NCI-H1092 treated with DMSO at 0.1 percent for 48 hours (cell line): ENCODE data around the gene IL20RA.
A peak's percentile ranks its signal among the peaks of the same experiment; 100 is the strongest.

Experiments used
- DNase-seq: peaks from one replicate; lab custom pipeline; 2025; lab: John Stamatoyannopoulos, UW

Gene IL20RA

GRCh38 chr6:137008204-137008603 is 36.6 kb downstream of the IL20RA start:
- DNase-seq = no peak

DNA sequence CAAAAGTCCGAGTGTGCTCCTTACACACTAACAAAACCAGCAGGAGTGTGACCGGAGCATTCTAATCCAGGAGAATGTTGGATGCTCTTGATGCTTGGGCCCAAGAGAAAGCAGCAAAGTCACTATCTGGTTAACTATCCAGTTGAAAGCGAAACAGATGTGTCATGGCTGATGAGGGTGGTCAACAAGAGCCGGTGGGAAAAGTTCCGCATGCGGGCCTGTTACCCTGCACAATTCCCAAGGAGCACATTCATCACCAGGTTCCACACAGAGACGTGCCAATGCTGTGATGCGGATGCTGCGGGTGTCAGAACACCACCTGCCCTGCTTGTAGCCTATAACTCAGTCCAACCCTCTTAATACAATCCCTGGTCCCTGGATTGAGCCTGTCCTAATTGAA is 38.7 kb downstream of the IL20RA start:
- DNase-seq = no peak

DNA sequence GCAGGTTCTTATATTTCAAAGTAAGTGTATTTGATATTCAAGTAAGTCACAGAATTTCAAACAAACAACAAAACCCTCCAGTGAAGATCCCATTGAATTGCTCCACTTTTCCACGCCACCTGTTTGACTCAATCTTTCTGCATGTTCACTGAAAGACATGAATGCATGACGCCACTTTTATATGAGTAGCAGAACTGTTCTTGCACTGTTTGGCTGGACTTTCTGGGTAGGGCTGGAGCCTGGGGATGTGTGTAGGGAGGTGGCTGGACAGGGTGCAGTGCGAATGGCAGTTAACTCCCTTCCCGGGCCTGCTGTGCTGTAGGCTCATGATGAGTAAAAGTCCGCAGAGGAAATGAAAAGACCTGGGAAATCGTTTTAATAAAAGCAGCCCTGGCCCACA is 39.7 kb downstream of the IL20RA start:
- DNase-seq = no peak

DNA sequence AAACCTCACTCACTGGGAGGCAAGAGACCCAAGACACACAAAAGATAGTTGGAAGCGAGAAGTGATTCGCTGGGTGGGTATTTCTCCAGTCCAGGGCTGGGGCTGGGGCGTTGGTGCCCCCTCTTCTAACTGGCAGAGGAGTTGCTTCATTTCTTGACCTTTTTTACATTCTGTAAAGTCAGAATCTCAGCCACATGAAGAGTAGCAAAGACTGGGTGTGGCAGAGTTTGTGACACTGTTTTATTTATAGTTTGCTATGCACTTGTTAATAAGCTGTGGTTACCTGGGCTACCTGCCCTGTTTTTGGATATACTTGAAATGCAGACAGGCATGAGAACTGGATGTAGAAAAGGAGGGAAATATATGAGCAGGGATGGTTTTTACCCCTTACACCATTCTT is 42.3 kb downstream of the IL20RA start:
- no peak for DNase-seq

- no peak for DNase-seq
Measured at GRCh38 chr6:137001977-137002302, 42.8 kb downstream of the IL20RA start.

DNA sequence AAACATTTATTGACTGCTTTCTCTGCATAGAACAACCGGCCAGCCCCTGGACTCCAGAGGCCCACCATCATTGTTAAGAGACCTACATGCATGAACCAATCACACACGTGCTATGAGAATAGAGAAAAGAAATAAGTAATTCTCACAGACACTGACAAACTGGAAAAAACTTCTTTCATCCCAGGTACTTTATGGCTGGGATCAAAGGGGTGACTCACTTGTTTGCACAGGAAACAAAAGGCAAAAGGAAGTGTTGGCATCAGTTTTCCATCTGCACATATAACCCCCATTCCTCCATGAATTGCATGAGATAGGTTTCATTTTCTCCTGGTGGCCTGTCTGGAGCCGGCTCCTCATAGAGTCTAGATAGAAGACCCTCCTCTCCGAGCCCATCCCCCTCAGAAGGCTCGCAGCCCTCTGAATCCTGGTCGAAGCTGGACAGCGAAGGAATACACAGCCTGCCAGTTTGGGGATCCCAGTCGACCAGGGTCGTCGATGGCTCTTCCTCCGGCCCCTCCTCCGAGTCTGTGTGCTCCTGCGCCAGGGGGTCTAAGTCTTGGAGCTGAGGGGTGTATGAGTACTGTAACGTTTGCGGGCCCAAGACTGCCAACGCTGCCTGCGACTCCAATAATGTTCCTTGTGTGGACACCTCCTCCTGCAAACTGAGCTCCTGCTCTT is 43.3 kb downstream of the IL20RA start:
- DNase-seq = peak; percentile 18

GRCh38 chr6:137000825-137001224 is 43.9 kb downstream of the IL20RA start:
- DNase-seq = no peak

GRCh38 chr6:136995521-136995920 is 49.2 kb downstream of the IL20RA start:
- DNase-seq = no peak

DNA sequence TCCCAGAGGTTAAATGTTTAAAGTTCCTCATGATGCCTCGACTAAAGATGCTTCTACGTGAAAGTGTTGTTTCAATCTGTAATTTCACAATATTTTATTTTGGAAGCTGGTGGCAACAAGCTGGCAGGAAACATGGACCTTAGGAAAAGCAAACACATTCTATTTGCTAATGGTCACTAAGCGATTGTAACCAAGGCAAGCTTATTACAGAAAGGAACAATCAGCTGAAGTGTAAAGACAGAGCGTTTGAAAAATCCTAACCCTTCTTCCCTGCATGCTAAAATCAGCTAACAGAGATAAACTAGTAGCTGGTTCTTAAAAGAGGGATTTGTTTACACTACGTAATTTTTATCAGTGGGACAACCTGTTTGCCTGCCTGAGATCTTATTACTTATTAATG is 50.0 kb downstream of the IL20RA start:
- peak; percentile 76 for DNase-seq

DNA sequence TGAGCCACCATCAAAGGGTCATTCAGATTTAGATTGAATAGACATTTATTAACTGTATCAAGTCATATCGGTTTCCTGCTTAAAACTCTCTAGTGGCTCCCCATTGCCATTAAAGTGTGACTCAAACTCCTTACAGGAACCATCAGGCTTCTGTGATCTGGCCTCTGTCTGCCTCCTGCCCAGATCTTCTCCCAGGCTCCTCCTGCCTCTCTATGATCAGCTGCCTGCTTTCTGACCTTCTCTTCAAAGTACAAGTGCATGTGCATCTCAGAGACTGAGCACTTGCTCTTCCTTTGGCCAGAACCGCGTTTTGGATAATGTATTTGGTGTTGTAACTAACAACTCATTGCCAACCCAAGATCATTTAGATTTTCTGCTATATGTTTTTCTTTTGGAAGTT is 52.7 kb downstream of the IL20RA start:
- DNase-seq = no peak

DNA sequence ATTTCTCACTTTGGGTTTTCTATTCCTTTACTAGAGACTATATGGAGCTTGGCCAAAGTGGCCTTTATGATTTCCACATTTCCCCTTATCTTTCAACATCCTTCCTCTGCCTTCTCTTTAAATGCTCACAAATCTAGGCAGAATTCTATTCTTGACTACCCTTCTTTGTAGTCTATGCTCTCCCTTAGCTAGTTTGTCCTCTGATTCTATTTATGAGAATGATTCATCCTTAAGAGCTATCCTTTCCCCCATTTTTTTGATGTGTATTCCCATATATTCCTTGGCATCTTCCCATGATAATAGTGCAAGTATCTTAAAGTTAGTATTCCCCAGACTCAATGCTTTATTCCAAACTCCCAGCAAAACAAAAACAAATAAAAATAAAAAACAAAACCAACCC is 53.1 kb downstream of the IL20RA start:
- DNase-seq = no peak

GRCh38 chr6:136990754-136991153 is 54.0 kb downstream of the IL20RA start:
- peak; percentile 55 for DNase-seq

- DNase-seq = peak; percentile 46
Measured at GRCh38 chr6:136990242-136990578, 54.6 kb downstream of the IL20RA start.

GRCh38 chr6:136989571-136990241 is 55.1 kb downstream of the IL20RA start:
- peak; percentile 83 for DNase-seq

GRCh38 chr6:136987526-136987925 is 57.2 kb downstream of the IL20RA start:
- no peak for DNase-seq

- DNase-seq = no peak
Measured at GRCh38 chr6:136985502-136985901, 59.3 kb downstream of the IL20RA start.

DNA sequence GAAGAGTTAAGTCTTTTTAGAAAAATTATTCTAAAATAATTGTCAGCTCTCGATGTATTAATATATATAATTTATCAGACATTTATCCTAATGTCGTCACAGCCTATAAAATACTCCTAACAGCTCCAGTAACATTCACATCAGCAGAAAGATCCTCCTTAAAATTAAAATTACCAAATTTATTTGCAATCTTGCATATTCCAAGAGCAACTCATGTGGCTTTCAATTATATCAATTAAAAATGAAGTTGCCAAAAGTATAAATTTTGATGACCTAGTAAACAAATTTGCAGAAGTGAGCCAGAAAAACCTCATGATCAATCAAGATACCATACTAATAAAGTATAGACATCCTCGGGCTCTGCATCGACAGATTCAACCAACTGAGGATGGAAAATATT is 60.2 kb downstream of the IL20RA start:
- DNase-seq = no peak

DNA sequence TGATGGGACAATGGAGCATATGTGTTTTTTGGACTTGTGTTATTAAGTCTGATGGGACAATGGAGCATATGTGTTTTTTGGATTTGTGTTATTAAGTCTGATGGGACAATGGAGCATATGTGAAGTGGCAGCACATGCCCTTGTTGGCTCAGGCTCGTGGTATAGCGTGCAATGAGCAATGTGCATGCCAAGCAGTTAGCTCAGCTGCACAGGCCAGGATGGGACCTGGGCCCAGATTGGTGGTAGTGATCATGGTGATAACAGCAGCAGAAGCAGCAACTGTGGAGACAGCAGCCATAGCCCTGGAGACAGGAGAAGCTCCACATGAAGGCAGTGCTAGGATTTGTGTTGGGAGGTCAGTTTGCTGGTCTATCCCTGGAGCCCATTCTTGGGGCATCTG is 61.1 kb downstream of the IL20RA start:
- peak; percentile 49 for DNase-seq

DNA sequence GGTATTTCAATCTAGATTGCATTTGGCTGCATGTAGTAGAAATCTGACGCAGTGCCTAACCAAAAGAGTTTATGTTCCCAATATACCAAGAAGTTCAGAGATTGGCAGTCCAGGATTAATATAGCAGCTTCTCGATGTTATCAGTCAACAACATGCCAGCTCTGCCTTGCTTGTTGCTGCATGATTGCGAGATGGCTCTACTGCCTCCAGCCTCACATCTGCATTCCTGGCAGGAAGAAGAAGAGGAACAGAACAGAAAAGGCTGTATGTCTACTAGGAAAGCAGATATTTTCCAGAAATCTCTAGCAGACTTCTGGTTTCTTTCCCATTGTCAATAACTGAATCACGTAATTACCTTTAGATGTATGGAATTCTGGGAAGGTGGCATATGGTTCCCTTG is 61.8 kb downstream of the IL20RA start:
- DNase-seq = no peak

GRCh38 chr6:136980070-136980469 is 64.7 kb downstream of the IL20RA start:
- peak; percentile 9 for DNase-seq

DNA sequence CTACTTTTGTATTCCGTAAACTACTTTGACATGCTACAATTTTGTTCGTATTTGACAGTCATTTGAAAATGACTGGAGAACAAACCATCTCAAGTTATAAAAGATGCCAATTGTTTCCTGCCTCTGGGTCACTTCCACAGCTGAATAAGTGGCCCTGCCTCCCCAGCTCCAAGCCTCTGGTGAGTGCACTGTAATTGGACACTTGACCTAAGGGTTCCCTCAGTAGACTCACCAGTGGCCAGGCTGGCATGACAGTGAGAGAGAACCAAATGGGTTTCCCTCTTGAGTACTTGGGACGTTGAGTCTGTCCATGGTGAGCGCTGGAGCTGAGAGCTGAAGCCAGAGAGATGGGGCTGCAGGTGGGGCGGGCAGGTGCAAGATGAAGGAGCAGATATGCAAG is 65.6 kb downstream of the IL20RA start:
- no peak for DNase-seq

GRCh38 chr6:136977075-136977474 is 67.7 kb downstream of the IL20RA start:
- no peak for DNase-seq

DNA sequence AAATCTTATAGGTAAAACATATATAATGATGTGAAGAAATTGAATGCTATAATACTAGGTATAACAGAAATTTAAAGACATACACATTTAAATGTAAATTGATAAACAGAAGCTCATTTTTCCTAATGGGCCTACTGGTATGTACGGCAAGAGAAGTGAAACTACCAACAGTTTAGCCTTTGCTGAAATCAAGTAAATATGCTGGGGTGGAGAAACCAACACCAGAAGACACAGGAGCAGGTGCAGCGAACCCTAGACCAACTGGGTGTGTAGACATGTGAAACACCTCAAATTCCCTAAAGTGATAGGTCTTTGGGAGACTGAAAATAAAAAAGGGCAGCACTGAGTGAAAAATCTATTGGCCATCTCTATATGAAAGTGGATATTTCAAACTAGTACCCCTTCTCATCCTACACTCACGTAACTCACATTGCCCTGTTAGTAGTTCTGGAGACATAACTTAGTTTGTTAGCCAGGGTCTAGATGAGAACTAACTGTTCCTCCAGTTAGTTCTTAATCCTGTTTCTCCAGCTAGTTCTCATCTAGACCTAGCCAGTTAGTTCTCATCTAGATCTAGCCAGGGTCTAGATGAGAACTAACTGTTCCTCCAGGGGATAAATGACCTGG is 69.6 kb downstream of the IL20RA start:
- DNase-seq = no peak

GRCh38 chr6:136973781-136974180 is 71.0 kb downstream of the IL20RA start:
- peak; percentile 44 for DNase-seq
